ENCODE results near the gene PKP2. TPM values are rescaled to one million over a fixed set of nuclear protein-coding genes. Genes with fewer than 3 reads are reported as not detected.

The PKP2 gene
- total and polyA plus RNA-seq, 2 of the 13 experiments (the other 11 are each of a cell fraction or from before 2014, with no cell fraction given) = 15.1 to 25.3 TPM

DNA sequence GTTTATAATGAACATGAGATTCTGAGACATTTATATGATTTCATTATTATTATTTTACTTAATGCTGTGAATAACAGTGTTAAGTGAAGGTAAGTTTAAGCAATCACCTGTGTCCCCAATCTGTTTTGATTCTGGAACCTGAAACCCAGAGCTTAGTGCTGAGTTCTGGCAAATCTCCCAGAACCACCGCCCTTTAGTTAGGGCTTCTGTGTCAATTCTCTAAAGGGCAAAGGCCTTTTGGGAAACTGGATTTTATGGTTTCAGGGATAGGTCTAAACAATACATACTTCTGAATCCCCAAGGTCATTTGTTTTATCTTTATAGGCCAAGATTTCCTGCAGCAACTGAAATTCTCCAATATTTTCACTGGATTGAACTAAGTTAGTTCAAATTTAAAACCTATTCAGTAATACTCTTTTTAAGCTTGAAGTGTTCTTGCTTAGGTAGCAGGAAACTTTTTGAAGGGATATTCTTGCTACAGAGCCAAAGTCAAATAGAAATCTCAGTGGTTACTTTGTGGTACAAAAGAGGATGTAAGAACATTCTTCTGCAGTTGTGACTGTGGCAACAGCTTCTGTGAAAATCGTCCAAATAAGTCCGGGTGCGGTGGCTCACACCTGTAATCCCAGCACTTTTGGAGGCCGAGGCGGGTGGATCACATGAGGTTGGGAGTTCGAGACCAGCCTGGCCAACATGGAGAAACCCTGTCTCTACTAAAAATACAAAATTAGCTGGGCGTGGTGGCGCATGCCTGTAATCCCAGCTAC, 10.0 kb upstream of the PKP2 start (continued):
- TF ChIP-seq RERE (CRISPR knock-in tag; IDR thresholded peaks at IDR 0.05; ENCODE audit: low read depth) (no peak), GATAD2A (CRISPR knock-in tag; IDR thresholded peaks at IDR 0.05) (peak; percentile 23; the same call in 1 of the 2 replicates), ZNF510 (CRISPR knock-in tag; IDR thresholded peaks at IDR 0.05; ENCODE audit: low read depth) (no peak), ZNF678 (CRISPR knock-in tag; IDR thresholded peaks at IDR 0.05) (no peak), HNF4G (IDR thresholded peaks at IDR 0.05; ENCODE audit: borderline replicate concordance, low read depth, low read length) (0 out of 2 replicates have a peak, but pooled peaks have one; percentile 10), HNF4G (CRISPR knock-in tag; IDR thresholded peaks at IDR 0.05; ENCODE audit: borderline replicate concordance, low read depth) (no peak), ZNF501 (CRISPR knock-in tag; IDR thresholded peaks at IDR 0.05) (no peak), KLF12 (CRISPR knock-in tag; IDR thresholded peaks at IDR 0.05; ENCODE audit: borderline replicate concordance) (no peak), ZNF235 (CRISPR knock-in tag; IDR thresholded peaks at IDR 0.05; ENCODE audit: borderline replicate concordance) (no peak), NR2F6 (IDR thresholded peaks at IDR 0.05) (peak; percentile 46; the same call in 1 of the 2 replicates), NR2F6 (CRISPR knock-in tag; IDR thresholded peaks at IDR 0.05) (0 out of 2 replicates have a peak, but pooled peaks have one; percentile 11), ZNF670 (CRISPR knock-in tag; IDR thresholded peaks at IDR 0.05; ENCODE audit: borderline replicate concordance) (no peak), HNF4A (CRISPR knock-in tag; IDR thresholded peaks at IDR 0.05) (peak; percentile 41; the same call in 1 of the 2 replicates), ASH2L (IDR thresholded peaks at IDR 0.05; ENCODE audit: insufficient read length, low read depth, low read length) (no peak), ZNF12 (CRISPR knock-in tag; IDR thresholded peaks at IDR 0.05) (no peak), TCF12 (IDR thresholded peaks at IDR 0.05) (no peak), TCF12 (CRISPR knock-in tag; IDR thresholded peaks at IDR 0.05) (no peak), HBP1 (CRISPR knock-in tag; IDR thresholded peaks at IDR 0.05; ENCODE audit: low read depth) (no peak)
- TF ChIP-seq, protein P1, sequence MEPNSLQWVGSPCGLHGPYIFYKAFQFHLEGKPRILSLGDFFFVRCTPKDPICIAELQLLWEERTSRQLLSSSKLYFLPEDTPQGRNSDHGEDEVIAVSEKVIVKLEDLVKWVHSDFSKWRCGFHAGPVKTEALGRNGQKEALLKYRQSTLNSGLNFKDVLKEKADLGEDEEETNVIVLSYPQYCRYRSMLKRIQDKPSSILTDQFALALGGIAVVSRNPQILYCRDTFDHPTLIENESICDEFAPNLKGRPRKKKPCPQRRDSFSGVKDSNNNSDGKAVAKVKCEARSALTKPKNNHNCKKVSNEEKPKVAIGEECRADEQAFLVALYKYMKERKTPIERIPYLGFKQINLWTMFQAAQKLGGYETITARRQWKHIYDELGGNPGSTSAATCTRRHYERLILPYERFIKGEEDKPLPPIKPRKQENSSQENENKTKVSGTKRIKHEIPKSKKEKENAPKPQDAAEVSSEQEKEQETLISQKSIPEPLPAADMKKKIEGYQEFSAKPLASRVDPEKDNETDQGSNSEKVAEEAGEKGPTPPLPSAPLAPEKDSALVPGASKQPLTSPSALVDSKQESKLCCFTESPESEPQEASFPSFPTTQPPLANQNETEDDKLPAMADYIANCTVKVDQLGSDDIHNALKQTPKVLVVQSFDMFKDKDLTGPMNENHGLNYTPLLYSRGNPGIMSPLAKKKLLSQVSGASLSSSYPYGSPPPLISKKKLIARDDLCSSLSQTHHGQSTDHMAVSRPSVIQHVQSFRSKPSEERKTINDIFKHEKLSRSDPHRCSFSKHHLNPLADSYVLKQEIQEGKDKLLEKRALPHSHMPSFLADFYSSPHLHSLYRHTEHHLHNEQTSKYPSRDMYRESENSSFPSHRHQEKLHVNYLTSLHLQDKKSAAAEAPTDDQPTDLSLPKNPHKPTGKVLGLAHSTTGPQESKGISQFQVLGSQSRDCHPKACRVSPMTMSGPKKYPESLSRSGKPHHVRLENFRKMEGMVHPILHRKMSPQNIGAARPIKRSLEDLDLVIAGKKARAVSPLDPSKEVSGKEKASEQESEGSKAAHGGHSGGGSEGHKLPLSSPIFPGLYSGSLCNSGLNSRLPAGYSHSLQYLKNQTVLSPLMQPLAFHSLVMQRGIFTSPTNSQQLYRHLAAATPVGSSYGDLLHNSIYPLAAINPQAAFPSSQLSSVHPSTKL (CRISPR knock-in tag; IDR thresholded peaks at IDR 0.05) = peak; percentile 25; the same call in 1 of the 2 replicates
